ENCODE data around the gene BCL2L13.

The BCL2L13 gene

GRCh38 chr22:17774206-17774925 is 135.8 kb downstream of the BCL2L13 start, which contains the start of gene BID:
TSS of gene BID (minus strand) at chr22:17774469. CDS start at chr22:17750116, 24,353 bp downstream.
- DNase-seq (ENCODE audit: low read depth) = no peak
- TF ChIP-seq, protein P1, sequence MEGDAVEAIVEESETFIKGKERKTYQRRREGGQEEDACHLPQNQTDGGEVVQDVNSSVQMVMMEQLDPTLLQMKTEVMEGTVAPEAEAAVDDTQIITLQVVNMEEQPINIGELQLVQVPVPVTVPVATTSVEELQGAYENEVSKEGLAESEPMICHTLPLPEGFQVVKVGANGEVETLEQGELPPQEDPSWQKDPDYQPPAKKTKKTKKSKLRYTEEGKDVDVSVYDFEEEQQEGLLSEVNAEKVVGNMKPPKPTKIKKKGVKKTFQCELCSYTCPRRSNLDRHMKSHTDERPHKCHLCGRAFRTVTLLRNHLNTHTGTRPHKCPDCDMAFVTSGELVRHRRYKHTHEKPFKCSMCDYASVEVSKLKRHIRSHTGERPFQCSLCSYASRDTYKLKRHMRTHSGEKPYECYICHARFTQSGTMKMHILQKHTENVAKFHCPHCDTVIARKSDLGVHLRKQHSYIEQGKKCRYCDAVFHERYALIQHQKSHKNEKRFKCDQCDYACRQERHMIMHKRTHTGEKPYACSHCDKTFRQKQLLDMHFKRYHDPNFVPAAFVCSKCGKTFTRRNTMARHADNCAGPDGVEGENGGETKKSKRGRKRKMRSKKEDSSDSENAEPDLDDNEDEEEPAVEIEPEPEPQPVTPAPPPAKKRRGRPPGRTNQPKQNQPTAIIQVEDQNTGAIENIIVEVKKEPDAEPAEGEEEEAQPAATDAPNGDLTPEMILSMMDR (IDR thresholded peaks at IDR 0.05; ENCODE audit: control insufficient read depth, extremely low read depth, insufficient read depth) = no peak
- peak within 1 kb of the TSS; percentile 62 for H3K4me3 ChIP-seq (ENCODE audit: low read depth, low read length)

DNA sequence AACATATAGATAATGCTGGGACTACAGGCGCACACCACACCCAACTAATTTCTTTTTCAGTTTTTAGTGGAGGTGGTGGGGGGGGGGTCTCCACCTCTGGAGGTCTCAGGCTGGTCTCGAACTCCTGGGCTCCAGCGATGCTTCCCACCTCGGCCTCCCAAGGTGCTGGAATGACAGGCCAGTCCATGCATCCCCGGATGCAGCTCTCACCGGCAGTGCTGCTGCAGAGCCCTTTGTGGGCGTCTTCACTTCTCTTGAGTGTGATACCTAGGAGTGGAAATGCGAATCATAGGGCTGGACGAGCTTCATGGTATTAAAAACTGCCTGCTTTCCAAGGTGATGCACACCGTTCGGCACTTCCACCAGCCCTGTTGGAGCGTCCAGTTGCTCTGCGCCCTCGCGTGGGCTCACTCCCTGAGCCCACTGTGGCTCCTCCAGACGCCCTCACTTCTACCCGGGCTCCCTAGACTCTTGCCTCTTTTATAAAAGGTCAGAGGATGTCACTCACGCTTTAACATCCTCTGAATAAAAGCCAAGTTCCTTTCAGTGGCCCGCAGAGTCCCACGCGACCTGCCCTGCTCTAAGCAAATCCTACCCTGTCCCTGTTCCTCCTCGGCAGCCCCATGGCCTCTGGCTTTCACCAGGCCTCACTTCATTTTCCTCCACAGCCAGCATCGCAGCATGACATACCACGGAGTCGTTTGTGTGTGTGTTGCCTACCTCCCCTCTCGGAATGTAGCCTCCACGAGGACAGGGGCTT is 136.5 kb downstream of the BCL2L13 start:
- TF ChIP-seq, protein P1 (IDR thresholded peaks at IDR 0.05; ENCODE audit: control insufficient read depth, extremely low read depth, insufficient read depth) = no peak
- no peak for DNase-seq (ENCODE audit: low read depth)
- peak overlapping the region; percentile 62 for H3K4me3 ChIP-seq (ENCODE audit: low read depth, low read length)

GRCh38 chr22:17775781-17776465 is 137.4 kb downstream of the BCL2L13 start:
- H3K4me3 ChIP-seq (ENCODE audit: low read depth, low read length) = no peak overlapping the region
- TF ChIP-seq, protein P1 (IDR thresholded peaks at IDR 0.05; ENCODE audit: control insufficient read depth, extremely low read depth, insufficient read depth) = no peak
- no peak for DNase-seq (ENCODE audit: low read depth)

DNA sequence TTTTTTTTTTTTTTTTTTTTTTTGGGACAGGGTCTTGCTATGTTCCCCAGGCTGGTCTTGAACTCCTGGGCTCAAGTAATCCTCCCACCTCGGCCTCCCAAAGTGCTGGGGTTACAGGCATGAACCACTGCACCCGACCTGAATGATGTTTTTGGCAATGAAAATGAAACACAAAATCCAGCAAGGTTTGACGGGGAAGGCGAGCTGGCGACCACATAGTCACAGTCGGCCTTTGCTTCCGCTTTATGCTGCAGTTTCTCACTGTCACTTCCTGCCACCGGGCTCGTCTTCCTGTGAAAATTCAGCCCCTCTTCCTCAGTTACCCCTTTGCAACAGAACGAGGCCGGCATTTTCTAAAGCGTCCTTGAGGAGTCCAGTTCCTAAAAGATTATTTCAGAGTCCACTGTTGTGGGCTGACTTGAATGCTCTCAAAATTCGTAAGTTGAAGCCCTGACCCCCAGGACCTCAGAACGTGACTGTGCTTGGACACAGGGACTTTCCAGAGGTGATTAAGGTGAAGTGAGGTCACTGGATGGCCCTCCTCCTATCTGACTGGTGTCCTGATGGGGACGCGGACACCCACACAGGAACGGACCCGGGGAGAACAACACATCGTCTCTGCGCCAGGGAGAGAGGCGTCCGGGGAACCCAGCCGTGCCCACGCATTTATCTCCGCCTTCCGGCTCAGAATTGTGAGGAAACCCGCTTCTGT is 138.6 kb downstream of the BCL2L13 start:
- TF ChIP-seq, protein P1 (IDR thresholded peaks at IDR 0.05; ENCODE audit: control insufficient read depth, extremely low read depth, insufficient read depth) = no peak
- no peak overlapping the region for H3K4me3 ChIP-seq (ENCODE audit: low read depth, low read length)

GRCh38 chr22:17777717-17778044 is 139.1 kb downstream of the BCL2L13 start:
- no peak for DNase-seq (ENCODE audit: low read depth)
- TF ChIP-seq, protein P1 (IDR thresholded peaks at IDR 0.05; ENCODE audit: control insufficient read depth, extremely low read depth, insufficient read depth) = no peak
- no peak overlapping the region for H3K4me3 ChIP-seq (ENCODE audit: low read depth, low read length)

More for the DNA sequence above, 138.6 kb downstream of the BCL2L13 start:
- DNase-seq (ENCODE audit: low read depth) = no peak

DNA sequence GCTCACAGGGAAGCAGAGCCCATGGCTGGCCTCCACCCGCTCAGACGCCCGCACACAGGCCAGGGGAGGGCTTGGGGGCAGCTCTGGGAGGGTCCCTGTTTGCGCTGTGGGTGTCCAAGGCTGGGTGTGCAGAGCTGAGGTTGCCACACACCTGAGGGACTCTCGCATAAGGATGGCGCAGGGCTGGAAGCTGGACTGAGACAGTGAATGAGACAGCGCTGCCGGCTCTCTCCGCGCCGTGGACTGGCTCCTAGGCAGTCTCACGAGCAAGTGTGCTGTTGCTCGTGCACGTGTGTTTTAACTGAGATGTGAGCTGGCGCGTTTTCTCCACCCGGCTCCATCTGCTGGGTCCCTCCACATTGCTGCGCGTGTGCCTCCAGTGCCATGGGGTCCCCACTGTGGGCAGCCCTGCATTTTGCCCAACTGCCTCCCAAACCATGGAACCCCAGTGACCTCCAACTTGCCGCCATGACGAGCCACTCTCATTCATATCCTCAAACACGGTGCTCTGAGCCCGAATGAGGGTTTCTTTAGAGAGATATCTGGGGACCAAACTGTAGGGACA is 139.9 kb downstream of the BCL2L13 start:
- DNase-seq (ENCODE audit: low read depth) = no peak
- no peak overlapping the region for H3K4me3 ChIP-seq (ENCODE audit: low read depth, low read length)
- TF ChIP-seq, protein P1 (IDR thresholded peaks at IDR 0.05; ENCODE audit: control insufficient read depth, extremely low read depth, insufficient read depth) = no peak

Measured in LNCaP clone FGC (cell line).